KMS-11 (cell line): ENCODE data around the gene ENGASE.

ENCODE experiments used
- H2AFZ ChIP-seq: fragments of 200-600 bp; sonication (generic); 2 replicates; pipeline ENCODE4 v1.6.1; 2016; ENCODE audit warnings: antibody characterized with exemption, mixed run types, low read depth
- H3K27ac ChIP-seq: fragments of 200-600 bp; sonication (generic); 2 replicates; pipeline ENCODE4 v1.6.1; 2016; ENCODE audit warnings: mild to moderate bottlenecking, mixed run types
- H3K27me3 ChIP-seq: fragments of 200-600 bp; sonication (generic); 2 replicates; pipeline ENCODE4 v1.6.1; 2017; ENCODE audit warnings: mild to moderate bottlenecking, low read depth, mixed run types, moderate library complexity; ENCODE audit not compliant: insufficient read depth
- H3K36me3 ChIP-seq: fragments of 200-600 bp; sonication (generic); 2 replicates; pipeline ENCODE4 v1.6.1; 2017; ENCODE audit warnings: mild to moderate bottlenecking, mixed run types; ENCODE audit not compliant: insufficient read depth
- H3K4me1 ChIP-seq: fragments of 200-600 bp; sonication (generic); 2 replicates; pipeline ENCODE4 v1.6.1; 2016; ENCODE audit warnings: mild to moderate bottlenecking, low read depth, mixed run types; ENCODE audit not compliant: poor library complexity, severe bottlenecking
- H3K4me2 ChIP-seq: fragments of 200-600 bp; sonication (generic); 2 replicates; pipeline ENCODE4 v1.7.0; 2016; ENCODE audit warnings: mild to moderate bottlenecking, mixed run types
- H3K4me3 ChIP-seq: fragments of 200-600 bp; sonication (generic); IDR thresholded peaks from 2 replicates; pipeline ENCODE4 v1.6.1; 2017; ENCODE audit warnings: low read depth, low read length, mixed read lengths; ENCODE audit not compliant: insufficient read depth
- H3K79me2 ChIP-seq: fragments of 200-600 bp; sonication (generic); 2 replicates; pipeline ENCODE4 v1.6.1; 2016; ENCODE audit warnings: low read depth, mixed run types; ENCODE audit not compliant: insufficient read depth
- H3K9ac ChIP-seq: fragments of 200-600 bp; sonication (generic); 2 replicates; pipeline ENCODE4 v1.6.1; 2016; ENCODE audit warnings: mild to moderate bottlenecking, mixed run types
- H4K20me1 ChIP-seq: fragments of 200-600 bp; sonication (generic); 2 replicates; pipeline ENCODE4 v1.6.1; 2016; ENCODE audit warnings: mild to moderate bottlenecking, mixed run types; ENCODE audit not compliant: insufficient read depth
- CTCF ChIP-seq: fragments of 200-600 bp; sonication (generic); conservative IDR thresholded peaks from 2 replicates; pipeline ENCODE4 v1.6.1; 2017; ENCODE audit warnings: low read depth, mild to moderate bottlenecking, antibody characterized with exemption, low read length, moderate library complexity, mixed read lengths

The ENGASE gene

GRCh38 chr17:79124513-79125209 is 50.0 kb downstream of the ENGASE start:
- Histone ChIP-seq H3K4me3 (no peak overlapping the region), H3K27ac (no peak overlapping the region), H3K27me3 (peaks cover 97% of the 10 kb centered on the region), H3K4me1 (no peaks in the 10 kb centered on the region), H3K4me2 (no peak overlapping the region), H3K36me3 (no peaks in the 10 kb centered on the region), H2AFZ (no peak overlapping the region), H4K20me1 (no peaks in the 10 kb centered on the region), H3K9ac (no peak overlapping the region), H3K79me2 (no peaks in the 10 kb centered on the region)
- no peak for TF ChIP-seq CTCF

GRCh38 chr17:79125503-79125902 is 50.9 kb downstream of the ENGASE start:
- Histone ChIP-seq H3K4me3 (no peak overlapping the region), H3K27me3 (peaks cover 99% of the 10 kb centered on the region), H3K4me2 (no peak overlapping the region), H3K4me1 (no peaks in the 10 kb centered on the region), H3K79me2 (no peaks in the 10 kb centered on the region), H3K36me3 (no peaks in the 10 kb centered on the region), H3K27ac (no peak overlapping the region), H3K9ac (no peak overlapping the region), H2AFZ (no peak overlapping the region), H4K20me1 (no peaks in the 10 kb centered on the region)
- TF ChIP-seq CTCF, result no peak

- H3K36me3 ChIP-seq, result no peaks in the 10 kb centered on the region
- H3K4me1 ChIP-seq, result no peaks in the 10 kb centered on the region
- no peak overlapping the region for H3K9ac ChIP-seq
- H3K4me3 ChIP-seq, result no peak overlapping the region
- H3K27ac ChIP-seq, result no peak overlapping the region
- peaks cover 100% of the 10 kb centered on the region for H3K27me3 ChIP-seq
- no peak overlapping the region for H3K4me2 ChIP-seq
- no peak for TF ChIP-seq CTCF
- H4K20me1 ChIP-seq, result no peaks in the 10 kb centered on the region
- H2AFZ ChIP-seq, result no peak overlapping the region
- no peaks in the 10 kb centered on the region for H3K79me2 ChIP-seq
Measured at GRCh38 chr17:79126139-79126538, 51.5 kb downstream of the ENGASE start.

- Histone ChIP-seq H3K27ac (no peak overlapping the region), H4K20me1 (no peaks in the 10 kb centered on the region), H3K27me3 (peaks cover 98% of the 10 kb centered on the region), H3K4me1 (no peaks in the 10 kb centered on the region), H3K36me3 (no peaks in the 10 kb centered on the region), H3K79me2 (no peaks in the 10 kb centered on the region), H3K4me3 (no peak overlapping the region), H3K4me2 (no peak overlapping the region), H3K9ac (no peak overlapping the region), H2AFZ (no peak overlapping the region)
- no peak for TF ChIP-seq CTCF
Measured at GRCh38 chr17:79127534-79128135, 53.0 kb downstream of the ENGASE start.
